Measurements from ENCODE around the gene NUDT16L1. TPM values are rescaled to one million over a fixed set of nuclear protein-coding genes. Genes with fewer than 3 reads are reported as not detected.

The NUDT16L1 gene
- total RNA-seq, 1 donor from 2014 or later = 36.8 TPM

DNA sequence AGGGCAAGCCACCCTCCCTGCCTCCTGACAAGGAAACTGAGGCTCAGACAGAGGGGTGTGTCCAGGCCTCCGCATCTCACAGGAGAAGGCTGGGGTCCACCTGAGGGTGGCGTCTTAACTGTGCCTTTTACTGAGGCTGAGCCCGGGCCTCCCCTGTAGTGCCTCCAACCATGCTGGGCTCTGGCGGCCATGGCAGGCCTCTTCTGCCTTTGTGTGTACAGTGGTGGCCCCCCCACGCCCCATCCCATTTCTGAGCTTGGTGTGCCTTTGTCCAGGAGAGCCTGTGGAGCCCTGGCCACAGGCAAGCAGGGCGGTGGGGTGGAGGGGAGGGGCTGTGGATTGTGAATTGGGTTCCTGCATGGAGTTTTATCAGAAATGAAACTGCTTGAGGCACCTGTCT is 37.6 kb upstream of the NUDT16L1 start:
- no peaks in the 10 kb centered on the region for H3K9me3 Mint-ChIP-seq
- H3K4me1 Mint-ChIP-seq = peaks cover under 1% of the 10 kb centered on the region
- H3K36me3 Mint-ChIP-seq (ENCODE audit: low read depth) = peaks cover 2% of the 10 kb centered on the region
- no peak for DNase-seq (ENCODE audit: low read depth, low spot score)
- no peaks in the 10 kb centered on the region for H3K27me3 Mint-ChIP-seq (ENCODE audit: low read depth)
- TF ChIP-seq, protein P1, sequence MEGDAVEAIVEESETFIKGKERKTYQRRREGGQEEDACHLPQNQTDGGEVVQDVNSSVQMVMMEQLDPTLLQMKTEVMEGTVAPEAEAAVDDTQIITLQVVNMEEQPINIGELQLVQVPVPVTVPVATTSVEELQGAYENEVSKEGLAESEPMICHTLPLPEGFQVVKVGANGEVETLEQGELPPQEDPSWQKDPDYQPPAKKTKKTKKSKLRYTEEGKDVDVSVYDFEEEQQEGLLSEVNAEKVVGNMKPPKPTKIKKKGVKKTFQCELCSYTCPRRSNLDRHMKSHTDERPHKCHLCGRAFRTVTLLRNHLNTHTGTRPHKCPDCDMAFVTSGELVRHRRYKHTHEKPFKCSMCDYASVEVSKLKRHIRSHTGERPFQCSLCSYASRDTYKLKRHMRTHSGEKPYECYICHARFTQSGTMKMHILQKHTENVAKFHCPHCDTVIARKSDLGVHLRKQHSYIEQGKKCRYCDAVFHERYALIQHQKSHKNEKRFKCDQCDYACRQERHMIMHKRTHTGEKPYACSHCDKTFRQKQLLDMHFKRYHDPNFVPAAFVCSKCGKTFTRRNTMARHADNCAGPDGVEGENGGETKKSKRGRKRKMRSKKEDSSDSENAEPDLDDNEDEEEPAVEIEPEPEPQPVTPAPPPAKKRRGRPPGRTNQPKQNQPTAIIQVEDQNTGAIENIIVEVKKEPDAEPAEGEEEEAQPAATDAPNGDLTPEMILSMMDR (conservative IDR thresholded peaks at IDR 0.05) = no peak
- no peak overlapping the region for H3K4me3 Mint-ChIP-seq
- H3K27ac Mint-ChIP-seq (ENCODE audit: unreplicated experiment) = no peak overlapping the region

DNA sequence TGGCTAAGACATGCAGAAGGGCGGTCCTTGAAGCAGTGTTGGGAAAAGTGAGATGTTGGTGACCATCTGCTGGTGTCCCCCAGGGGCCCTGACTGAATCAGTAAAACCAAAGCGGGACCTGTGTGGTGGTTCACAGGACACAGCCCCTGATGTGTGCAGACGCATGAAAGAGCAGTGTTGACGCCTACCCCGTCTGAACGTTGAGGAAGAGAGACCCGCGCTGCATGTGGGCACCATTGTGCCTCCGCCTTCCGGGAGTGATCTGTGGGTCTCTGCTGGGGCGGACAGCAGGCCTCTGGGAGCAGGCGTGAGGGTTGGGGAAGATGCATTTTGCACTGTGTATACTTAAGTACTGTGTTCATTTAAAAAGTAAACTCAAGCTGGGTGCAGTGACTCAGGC is 37.1 kb upstream of the NUDT16L1 start:
- TF ChIP-seq, protein P1 (conservative IDR thresholded peaks at IDR 0.05) = no peak
- H3K27ac Mint-ChIP-seq (ENCODE audit: unreplicated experiment) = no peak overlapping the region
- no peaks in the 10 kb centered on the region for H3K27me3 Mint-ChIP-seq (ENCODE audit: low read depth)
- DNase-seq (ENCODE audit: low read depth, low spot score) = no peak
- no peaks in the 10 kb centered on the region for H3K36me3 Mint-ChIP-seq (ENCODE audit: low read depth)
- no peak overlapping the region for H3K4me3 Mint-ChIP-seq
- no peaks in the 10 kb centered on the region for H3K9me3 Mint-ChIP-seq
- peaks cover 3% of the 10 kb centered on the region for H3K4me1 Mint-ChIP-seq

DNA sequence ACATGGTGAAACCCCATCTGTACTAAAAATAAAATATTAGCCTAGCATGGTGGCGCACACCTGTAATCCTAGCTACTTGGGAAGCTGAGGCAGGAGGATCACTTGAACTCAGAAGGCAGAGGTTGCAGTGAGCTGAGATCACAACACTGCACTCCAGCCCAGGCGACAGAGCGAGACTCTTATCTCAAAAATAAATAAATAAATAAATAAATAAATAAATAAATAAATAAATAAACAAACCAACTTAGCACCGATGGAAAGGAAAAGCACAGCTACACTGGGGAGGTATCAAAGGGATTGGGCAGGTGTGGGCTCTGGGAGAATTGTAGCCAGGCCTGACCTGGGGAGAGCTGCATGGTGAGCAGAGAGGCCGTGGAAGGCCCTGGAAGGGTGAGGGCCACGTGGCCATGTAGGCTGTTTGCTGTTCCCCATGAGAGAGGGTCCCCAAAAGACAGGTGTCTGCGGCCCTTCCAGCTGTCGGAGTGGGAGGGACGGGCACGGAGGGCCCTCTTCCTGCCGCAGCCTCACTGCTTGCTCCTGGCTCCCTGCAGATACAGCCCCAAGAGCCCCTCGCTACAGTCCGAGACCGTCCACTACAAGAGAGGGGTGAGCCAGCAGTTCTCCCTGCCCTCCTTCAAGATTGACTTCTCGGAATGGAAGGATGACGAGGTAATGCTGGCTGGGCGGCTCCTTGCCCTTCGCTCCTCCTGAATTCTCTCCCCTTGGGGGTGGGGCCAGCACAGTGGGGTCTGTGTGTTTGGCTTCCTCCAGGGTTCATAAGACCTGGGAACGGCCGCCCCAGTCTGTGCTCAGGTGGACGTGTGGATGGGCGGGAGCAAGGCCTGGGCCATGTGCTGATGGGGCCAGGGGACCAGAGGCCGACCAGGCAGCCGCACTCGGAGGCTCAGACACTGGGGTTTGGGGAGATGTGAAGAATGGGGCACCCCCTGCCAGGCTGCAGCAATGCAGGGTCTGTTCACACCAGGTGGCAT is 36.4 kb upstream of the NUDT16L1 start:
- no peaks in the 10 kb centered on the region for H3K27me3 Mint-ChIP-seq (ENCODE audit: low read depth)
- no peak for DNase-seq (ENCODE audit: low read depth, low spot score)
- H3K27ac Mint-ChIP-seq (ENCODE audit: unreplicated experiment) = no peak overlapping the region
- no peak overlapping the region for H3K4me3 Mint-ChIP-seq
- TF ChIP-seq, protein P1 (conservative IDR thresholded peaks at IDR 0.05) = no peak
- peaks cover 3% of the 10 kb centered on the region for H3K4me1 Mint-ChIP-seq
- no peaks in the 10 kb centered on the region for H3K36me3 Mint-ChIP-seq (ENCODE audit: low read depth)
- no peaks in the 10 kb centered on the region for H3K9me3 Mint-ChIP-seq

DNA sequence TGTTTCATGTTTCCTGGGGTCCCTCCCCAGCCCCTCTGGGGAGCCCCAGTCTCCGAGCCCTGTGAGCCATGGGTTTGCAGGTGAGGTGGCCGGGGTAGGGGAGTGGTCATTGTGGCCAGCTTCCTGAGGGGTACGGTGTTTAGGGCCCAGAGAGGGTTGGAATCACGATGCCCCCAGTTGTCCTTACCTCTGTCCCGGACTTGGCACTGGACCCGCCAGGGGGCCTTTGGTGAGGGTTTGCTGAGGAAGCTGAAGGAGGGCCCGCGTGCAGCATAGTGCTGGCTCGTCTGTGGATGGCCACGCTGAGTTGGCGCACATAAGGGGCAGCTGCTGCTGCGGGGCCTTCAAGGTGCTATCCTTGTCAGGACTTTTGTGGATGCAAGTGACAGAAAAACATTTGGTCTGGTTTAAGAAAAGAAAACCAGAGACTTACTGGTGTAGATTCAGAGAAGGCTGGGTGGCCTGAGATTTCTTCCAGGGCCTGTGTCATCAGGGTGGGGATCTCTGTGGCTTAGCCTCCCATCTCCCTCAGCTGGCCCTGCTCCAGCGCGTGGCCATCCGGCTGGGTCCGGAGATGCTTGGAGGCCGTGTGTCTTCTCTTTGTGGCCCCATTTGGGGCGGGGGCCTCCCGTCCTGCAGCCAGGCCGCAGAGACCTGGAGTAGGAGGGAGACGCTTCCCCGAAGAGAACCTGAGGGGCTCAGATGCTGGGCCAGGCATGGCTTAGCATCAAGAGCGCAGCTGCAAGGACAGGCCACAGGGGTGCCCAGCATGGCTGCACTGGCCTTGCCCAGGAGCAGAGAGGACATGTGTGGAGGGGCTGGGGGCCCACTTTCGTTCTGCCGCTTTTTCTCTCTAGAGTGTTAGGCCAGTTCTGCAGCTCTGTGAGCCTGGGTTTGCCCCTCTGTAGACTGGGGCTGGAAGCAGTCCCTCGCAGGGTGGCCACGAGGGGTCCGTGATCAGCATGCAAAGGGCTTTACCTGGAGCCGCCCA is 33.7 kb upstream of the NUDT16L1 start:
- H3K27me3 Mint-ChIP-seq (ENCODE audit: low read depth) = no peaks in the 10 kb centered on the region
- TF ChIP-seq, protein P1 (conservative IDR thresholded peaks at IDR 0.05) = no peak
- H3K27ac Mint-ChIP-seq (ENCODE audit: unreplicated experiment) = no peak overlapping the region
- H3K9me3 Mint-ChIP-seq = no peaks in the 10 kb centered on the region
- no peak overlapping the region for H3K4me3 Mint-ChIP-seq
- H3K4me1 Mint-ChIP-seq = peaks cover 3% of the 10 kb centered on the region
- H3K36me3 Mint-ChIP-seq (ENCODE audit: low read depth) = no peaks in the 10 kb centered on the region
- no peak for DNase-seq (ENCODE audit: low read depth, low spot score)

DNA sequence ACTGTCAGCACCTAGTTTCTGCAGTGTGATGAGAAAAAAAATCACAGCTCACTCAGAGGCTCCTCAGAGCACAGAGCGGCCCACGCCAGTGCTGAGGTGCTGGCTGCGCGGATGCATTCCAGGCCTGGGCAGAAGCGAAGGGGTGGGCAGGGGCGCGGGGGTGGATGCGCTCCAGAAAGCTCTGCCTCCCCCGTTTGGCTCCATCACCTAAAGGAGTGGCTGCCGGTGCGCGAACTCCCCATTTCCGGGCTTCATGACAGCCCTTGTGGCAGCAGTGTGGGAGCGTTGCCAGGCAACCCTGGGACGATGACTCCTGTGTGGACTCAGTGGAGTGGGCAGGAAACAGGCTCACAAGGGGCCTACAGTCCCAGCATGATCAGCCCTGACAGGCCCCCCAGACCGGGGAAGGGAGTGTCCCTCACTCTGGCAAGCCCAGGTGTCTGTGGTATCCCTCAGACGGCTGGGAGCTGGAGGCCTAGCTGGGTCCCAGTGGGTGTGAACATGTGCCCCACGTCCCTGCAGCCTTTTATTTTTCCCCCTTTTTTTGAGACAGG is 32.8 kb upstream of the NUDT16L1 start:
- peak; percentile 14 for DNase-seq (ENCODE audit: low read depth, low spot score)
- Mint-ChIP-seq H3K27ac (ENCODE audit: unreplicated experiment) (peak overlapping the region; percentile 90), H3K4me3 (no peak overlapping the region), H3K36me3 (ENCODE audit: low read depth) (no peaks in the 10 kb centered on the region), H3K9me3 (no peaks in the 10 kb centered on the region), H3K4me1 (peaks cover 3% of the 10 kb centered on the region), H3K27me3 (ENCODE audit: low read depth) (no peaks in the 10 kb centered on the region)
- TF ChIP-seq, protein P1 (conservative IDR thresholded peaks at IDR 0.05) = no peak
